Glutamatergic neuron (in vitro differentiated cells): ENCODE data around the gene DDI2. TPM values are rescaled to one million over a fixed set of nuclear protein-coding genes. Genes with fewer than 3 reads are reported as not detected.

Experiments
- DNase-seq: peaks from one replicate; pipeline ENCODE4 v3.0.0; 2022
- H3K27ac Mint-ChIP-seq: one replicate; pipeline ENCODE4 v1.8.0; 2020; ENCODE audit warnings: mild to moderate bottlenecking, mixed read lengths, inconsistent platforms; ENCODE audit not compliant: unreplicated experiment
- H3K27me3 Mint-ChIP-seq: one replicate; pipeline ENCODE4 v1.8.0; 2020; ENCODE audit warnings: mild to moderate bottlenecking, moderate library complexity, mixed read lengths, inconsistent platforms; ENCODE audit not compliant: unreplicated experiment
- H3K36me3 Mint-ChIP-seq: one replicate; pipeline ENCODE4 v1.8.0; 2020; ENCODE audit warnings: mild to moderate bottlenecking, mixed read lengths, inconsistent platforms; ENCODE audit not compliant: unreplicated experiment
- H3K4me1 Mint-ChIP-seq: one replicate; pipeline ENCODE4 v1.8.0; 2020; ENCODE audit warnings: mild to moderate bottlenecking, low read depth, mixed read lengths, inconsistent platforms; ENCODE audit not compliant: unreplicated experiment
- H3K4me3 Mint-ChIP-seq: one replicate; pipeline ENCODE4 v1.8.0; 2020; ENCODE audit warnings: mild to moderate bottlenecking, mixed read lengths, inconsistent platforms; ENCODE audit not compliant: unreplicated experiment
- H3K9me3 Mint-ChIP-seq: one replicate; pipeline ENCODE4 v1.8.0; 2020; ENCODE audit warnings: mild to moderate bottlenecking, moderate library complexity, mixed read lengths, inconsistent platforms; ENCODE audit not compliant: unreplicated experiment
- total RNA-seq: library from RNA; stranded (reverse); fragmentation: NEBNext Ultra II Directional; extraction: Animal tissue kit (Norgen Biotek cat#: 25700); gene quantifications from one replicate; pipeline ENCODE4 v1.2.1, GENCODE V29; 2021; ENCODE audit not compliant: unreplicated experiment
- TF ChIP-seq, protein P1 (sequence below): fragments of 200-600 bp; sonication (generic); IDR thresholded peaks from one replicate; pipeline ENCODE4 v1.5.0; 2021; ENCODE audit not compliant: partially characterized antibody, unreplicated experiment

The DDI2 gene
- total RNA-seq, 1 donor from 2014 or later, result 29.6 TPM

DNA sequence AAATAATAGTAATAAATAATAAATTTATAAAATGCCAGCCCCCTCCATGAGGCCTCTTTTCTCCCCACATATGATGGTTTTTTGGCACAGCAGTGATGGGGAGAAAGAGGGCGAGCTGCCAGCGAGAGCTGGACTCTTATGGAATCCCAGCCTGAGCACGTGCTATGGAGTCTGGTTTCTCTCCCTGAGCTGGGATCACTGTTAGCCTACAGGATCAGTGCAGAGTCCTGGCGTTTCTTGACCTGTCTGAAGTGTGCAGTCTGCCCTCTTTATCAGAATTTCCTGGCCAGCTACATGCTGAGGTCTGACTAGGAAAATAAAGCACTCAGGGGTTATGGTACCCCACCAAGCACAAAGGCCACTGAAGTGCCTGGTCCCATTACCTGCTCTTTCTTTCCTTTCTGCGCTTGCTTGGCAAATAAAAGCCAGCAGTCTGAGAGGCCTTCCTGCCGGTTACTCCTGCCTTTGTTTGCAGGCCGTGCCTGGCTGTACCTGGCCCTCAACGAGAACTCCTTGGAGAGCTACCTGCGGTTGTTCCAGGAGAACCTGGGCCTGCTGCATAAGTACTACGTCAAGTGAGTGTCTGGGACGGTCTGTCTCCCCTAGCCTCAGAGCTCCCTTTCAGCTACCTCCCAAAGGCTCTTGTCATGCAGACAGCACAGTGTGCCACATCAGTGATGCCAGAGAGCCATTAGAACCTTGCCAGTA is 100.3 kb downstream of the DDI2 start:
- no peak for DNase-seq
- Mint-ChIP-seq H3K9me3 (peaks cover 7% of the 10 kb centered on the region), H3K27me3 (peaks cover 10% of the 10 kb centered on the region)

GRCh38 chr1:15718199-15718601 is 100.9 kb downstream of the DDI2 start:
- peaks cover 12% of the 10 kb centered on the region for H3K27me3 Mint-ChIP-seq
- no peaks in the 10 kb centered on the region for H3K36me3 Mint-ChIP-seq
- peaks cover 11% of the 10 kb centered on the region for H3K9me3 Mint-ChIP-seq
- H3K4me1 Mint-ChIP-seq, result peaks cover 17% of the 10 kb centered on the region
- TF ChIP-seq, protein P1, sequence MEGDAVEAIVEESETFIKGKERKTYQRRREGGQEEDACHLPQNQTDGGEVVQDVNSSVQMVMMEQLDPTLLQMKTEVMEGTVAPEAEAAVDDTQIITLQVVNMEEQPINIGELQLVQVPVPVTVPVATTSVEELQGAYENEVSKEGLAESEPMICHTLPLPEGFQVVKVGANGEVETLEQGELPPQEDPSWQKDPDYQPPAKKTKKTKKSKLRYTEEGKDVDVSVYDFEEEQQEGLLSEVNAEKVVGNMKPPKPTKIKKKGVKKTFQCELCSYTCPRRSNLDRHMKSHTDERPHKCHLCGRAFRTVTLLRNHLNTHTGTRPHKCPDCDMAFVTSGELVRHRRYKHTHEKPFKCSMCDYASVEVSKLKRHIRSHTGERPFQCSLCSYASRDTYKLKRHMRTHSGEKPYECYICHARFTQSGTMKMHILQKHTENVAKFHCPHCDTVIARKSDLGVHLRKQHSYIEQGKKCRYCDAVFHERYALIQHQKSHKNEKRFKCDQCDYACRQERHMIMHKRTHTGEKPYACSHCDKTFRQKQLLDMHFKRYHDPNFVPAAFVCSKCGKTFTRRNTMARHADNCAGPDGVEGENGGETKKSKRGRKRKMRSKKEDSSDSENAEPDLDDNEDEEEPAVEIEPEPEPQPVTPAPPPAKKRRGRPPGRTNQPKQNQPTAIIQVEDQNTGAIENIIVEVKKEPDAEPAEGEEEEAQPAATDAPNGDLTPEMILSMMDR, result no peak
- no peak for DNase-seq
- no peak overlapping the region for H3K4me3 Mint-ChIP-seq
- no peak overlapping the region for H3K27ac Mint-ChIP-seq

More for the DNA sequence above, 100.3 kb downstream of the DDI2 start:
- Mint-ChIP-seq H3K27ac (no peak overlapping the region), H3K4me1 (peaks cover 12% of the 10 kb centered on the region), H3K36me3 (no peaks in the 10 kb centered on the region), H3K4me3 (no peak overlapping the region)
- TF ChIP-seq, protein P1, result no peak

Other genes with a start within 250 kb of the DDI2 start
- 2.6 TPM for gene EFHD2, start 207.6 kb upstream of the DDI2 start, total RNA-seq
- gene CTRC, start 179.0 kb upstream of the DDI2 start, total RNA-seq, result not detected
- gene CELA2A, start 160.7 kb upstream of the DDI2 start, total RNA-seq, result not detected
- not detected for gene CELA2B, start 141.4 kb upstream of the DDI2 start, total RNA-seq
- 12.8 TPM for gene CASP9, start 93.2 kb upstream of the DDI2 start, total RNA-seq
- 32.5 TPM for gene DNAJC16, start 90.6 kb upstream of the DDI2 start, total RNA-seq
- 0.22 TPM for gene AGMAT, start 32.4 kb upstream of the DDI2 start, total RNA-seq
- 66.9 TPM for gene PLEKHM2, start 66.9 kb downstream of the DDI2 start, total RNA-seq
- 4.1 TPM for gene SLC25A34, start 118.8 kb downstream of the DDI2 start, total RNA-seq
- not detected for gene TMEM82, start 125.0 kb downstream of the DDI2 start, total RNA-seq
- gene FBLIM1, start 141.3 kb downstream of the DDI2 start, total RNA-seq, result 29.9 TPM
- 2.0 TPM for gene UQCRHL, start 190.2 kb downstream of the DDI2 start, total RNA-seq
- gene SPEN, start 230.2 kb downstream of the DDI2 start, total RNA-seq, result 52.4 TPM